Keratinocyte (primary cell): Measurements from ENCODE around the gene C11orf86.

Experiments
- EZH2 ChIP-seq: IDR thresholded peaks from one replicate; pipeline ENCODE4 v1.6.1; 2012; ENCODE audit warnings: inconsistent platforms, mild to moderate bottlenecking, low read length, moderate library complexity
- TF ChIP-seq, protein P1 (sequence below), 3 experiments: IDR thresholded peaks in 1 of 3; conservative IDR thresholded peaks in 1 of 3; optimal IDR thresholded peaks in 1 of 3; 2 replicates in 2 of 3; 3 replicates in 1 of 3; pipeline versions ENCODE3 to v1.5.1; 2011; ENCODE audit warnings: low read length in 3 of 3, mild to moderate bottlenecking in 3 of 3, moderate library complexity in 2 of 3, control low read depth in 1 of 3, inconsistent platforms in 1 of 3; ENCODE audit not compliant: insufficient read depth in 2 of 3; ENCODE audit errors: extremely low read depth in 1 of 3

DNA sequence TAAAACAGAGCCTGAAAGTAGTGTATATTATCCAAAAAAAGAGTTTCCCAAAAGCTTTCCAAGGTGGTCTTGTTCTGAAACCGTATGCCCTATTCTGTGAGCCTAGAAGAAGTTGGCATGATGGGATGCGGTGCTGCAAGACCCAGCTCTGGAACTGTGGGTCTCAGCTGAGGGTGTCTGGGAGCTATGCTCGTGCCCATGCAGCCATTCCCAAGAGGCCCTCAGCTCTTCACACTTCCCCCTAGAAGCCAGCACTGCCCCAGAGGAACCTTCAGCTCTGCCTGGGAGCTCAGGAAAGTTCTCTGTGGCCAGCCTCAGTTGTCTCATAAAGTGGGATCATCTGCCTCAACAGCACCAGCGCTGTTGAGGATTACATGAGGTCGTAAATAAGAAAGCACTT, 41.4 kb downstream of the C11orf86 start:
- TF ChIP-seq, protein P1, sequence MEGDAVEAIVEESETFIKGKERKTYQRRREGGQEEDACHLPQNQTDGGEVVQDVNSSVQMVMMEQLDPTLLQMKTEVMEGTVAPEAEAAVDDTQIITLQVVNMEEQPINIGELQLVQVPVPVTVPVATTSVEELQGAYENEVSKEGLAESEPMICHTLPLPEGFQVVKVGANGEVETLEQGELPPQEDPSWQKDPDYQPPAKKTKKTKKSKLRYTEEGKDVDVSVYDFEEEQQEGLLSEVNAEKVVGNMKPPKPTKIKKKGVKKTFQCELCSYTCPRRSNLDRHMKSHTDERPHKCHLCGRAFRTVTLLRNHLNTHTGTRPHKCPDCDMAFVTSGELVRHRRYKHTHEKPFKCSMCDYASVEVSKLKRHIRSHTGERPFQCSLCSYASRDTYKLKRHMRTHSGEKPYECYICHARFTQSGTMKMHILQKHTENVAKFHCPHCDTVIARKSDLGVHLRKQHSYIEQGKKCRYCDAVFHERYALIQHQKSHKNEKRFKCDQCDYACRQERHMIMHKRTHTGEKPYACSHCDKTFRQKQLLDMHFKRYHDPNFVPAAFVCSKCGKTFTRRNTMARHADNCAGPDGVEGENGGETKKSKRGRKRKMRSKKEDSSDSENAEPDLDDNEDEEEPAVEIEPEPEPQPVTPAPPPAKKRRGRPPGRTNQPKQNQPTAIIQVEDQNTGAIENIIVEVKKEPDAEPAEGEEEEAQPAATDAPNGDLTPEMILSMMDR (optimal IDR thresholded peaks at IDR 0.05 in 1 of 3, IDR thresholded peaks at IDR 0.05 in 1 of 3, conservative IDR thresholded peaks at IDR 0.05 in 1 of 3; ENCODE audit: extremely low read depth in 1 of 3, insufficient read depth in 2 of 3, low read length in 3 of 3): no peak
- TF ChIP-seq EZH2: no peak
